GM21576 (cell line): ENCODE data around the gene APOC1.
A peak's percentile ranks its signal among the peaks of the same experiment; 100 is the strongest.

ENCODE experiments used
- ATAC-seq: cut with Tn5 transposase; IDR thresholded peaks from one replicate; pipeline ENCODE4 v1.9.1; 2021; ENCODE audit warnings: mild to moderate bottlenecking, moderate library complexity; ENCODE audit not compliant: unreplicated experiment

Gene APOC1

GRCh38 chr19:44955505-44956439, 41.4 kb downstream of the APOC1 start:
- peak; percentile 18 for ATAC-seq

DNA sequence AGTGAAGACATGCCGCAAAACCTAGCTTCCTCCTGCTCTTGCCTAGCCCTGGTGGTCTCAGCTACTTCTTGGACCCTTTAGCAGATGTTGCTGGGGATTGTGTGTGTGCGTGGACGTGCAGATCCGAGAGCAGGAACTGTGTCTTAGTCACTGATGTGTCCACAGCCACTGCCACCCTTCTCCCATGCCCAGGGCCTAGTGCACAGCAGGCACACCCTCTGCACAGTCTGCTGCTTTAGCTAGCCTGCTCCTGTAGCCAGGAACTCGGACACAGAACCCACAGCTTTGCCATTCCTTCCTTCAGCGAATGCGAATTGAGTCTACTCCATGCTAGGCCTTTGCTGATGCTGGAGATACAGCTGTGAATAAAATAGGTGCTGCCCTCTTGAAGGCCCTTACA, 43.1 kb downstream of the APOC1 start:
- no peak for ATAC-seq

GRCh38 chr19:44958090-44958489, 43.7 kb downstream of the APOC1 start:
- no peak for ATAC-seq

- no peak for ATAC-seq
Observed at GRCh38 chr19:44959691-44960090, 45.3 kb downstream of the APOC1 start.

GRCh38 chr19:44960906-44961728, 46.7 kb downstream of the APOC1 start:
- no peak for ATAC-seq

- no peak for ATAC-seq
Observed at GRCh38 chr19:44961821-44962220, 47.4 kb downstream of the APOC1 start.

DNA sequence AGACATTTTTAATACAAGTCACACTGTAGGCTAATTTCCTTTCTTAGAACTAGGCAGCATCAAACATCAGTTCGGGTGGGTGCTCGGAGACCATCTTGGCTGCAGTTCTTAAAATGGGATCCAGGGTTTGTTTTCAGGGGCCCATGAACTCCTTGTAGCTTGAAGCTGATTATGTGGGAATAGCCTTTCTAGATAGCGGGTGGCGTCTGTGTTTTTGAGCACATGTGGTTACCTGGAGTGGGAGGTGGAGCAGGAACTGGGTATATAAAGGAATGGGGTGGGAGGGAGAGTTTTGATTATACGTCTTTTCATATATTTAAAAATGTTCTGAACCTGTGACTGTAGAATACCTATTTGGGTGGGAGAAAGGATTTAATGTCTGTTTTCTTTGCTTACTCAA, 53.7 kb downstream of the APOC1 start:
- no peak for ATAC-seq

GRCh38 chr19:44968670-44969069, 54.3 kb downstream of the APOC1 start:
- no peak for ATAC-seq
